GM08714 (cell line): Measurements from ENCODE around the gene SLC35D3.
"Not testable (repeated sequence)": the region's sequence is repeated elsewhere in the genome, so short reads cannot be mapped to it uniquely, and the experiment has no call there.

ENCODE experiments used
- H3K4me3 ChIP-seq: fragments of 200-500 bp; sonication (Bioruptor generic); 2 replicates; pipeline ENCODE4 v1.5.1; 2014; ENCODE audit warnings: mild to moderate bottlenecking, low read length, inconsistent platforms
- ZNF274 ChIP-seq: IDR thresholded peaks from 2 replicates; pipeline ENCODE4 v1.6.1; 2012; ENCODE audit warnings: mild to moderate bottlenecking, low read depth, low read length

The SLC35D3 gene

GRCh38 chr6:136914947-136915346, 7.2 kb upstream of the SLC35D3 start:
- no peak for TF ChIP-seq ZNF274
- H3K4me3 ChIP-seq: no peak overlapping the region

- no peak overlapping the region for H3K4me3 ChIP-seq
- TF ChIP-seq ZNF274: no peak
Observed at GRCh38 chr6:136918706-136919105, 3.4 kb upstream of the SLC35D3 start.

GRCh38 chr6:136920216-136920615, 1.9 kb upstream of the SLC35D3 start:
- no peak overlapping the region; the same call in 1 of the 2 replicates for H3K4me3 ChIP-seq
- TF ChIP-seq ZNF274: no peak

- TF ChIP-seq ZNF274: no peak
- H3K4me3 ChIP-seq: peak overlapping the region; percentile 72; the same call in 1 of the 2 replicates
Observed at GRCh38 chr6:136920671-136921380, 1.3 kb upstream of the SLC35D3 start.

GRCh38 chr6:136921381-136921935, 643 bp upstream of the SLC35D3 start:
- TF ChIP-seq ZNF274: no peak
- peak overlapping the region; percentile 72 for H3K4me3 ChIP-seq

GRCh38 chr6:136922685-136923006, 545 bp downstream of the SLC35D3 start:
- no peak for TF ChIP-seq ZNF274
- peak overlapping the region; percentile 72; the same call in 1 of the 2 replicates for H3K4me3 ChIP-seq

GRCh38 chr6:136923116-136923953, 1.2 kb downstream of the SLC35D3 start:
- peak overlapping the region; percentile 8; the same call in 1 of the 2 replicates for H3K4me3 ChIP-seq
- no peak for TF ChIP-seq ZNF274

- no peak overlapping the region for H3K4me3 ChIP-seq
- TF ChIP-seq ZNF274: no peak
Observed at GRCh38 chr6:136923954-136924673, 2.0 kb downstream of the SLC35D3 start.

- TF ChIP-seq ZNF274: no peak
Observed at GRCh38 chr6:136926383-136926782, 4.3 kb downstream of the SLC35D3 start.

GRCh38 chr6:136927292-136927691, 5.2 kb downstream of the SLC35D3 start:
- no peak for TF ChIP-seq ZNF274
- no peak overlapping the region for H3K4me3 ChIP-seq

More at GRCh38 chr6:136926383-136926782, 4.3 kb downstream of the SLC35D3 start:
- no peak overlapping the region for H3K4me3 ChIP-seq

- H3K4me3 ChIP-seq: no peak overlapping the region
- TF ChIP-seq ZNF274: no peak
Observed at GRCh38 chr6:136930528-136930927, 8.4 kb downstream of the SLC35D3 start.

GRCh38 chr6:136932599-136932998, 10.5 kb downstream of the SLC35D3 start:
- H3K4me3 ChIP-seq: no peak overlapping the region
- no peak for TF ChIP-seq ZNF274

GRCh38 chr6:136945072-136945471, 23.0 kb downstream of the SLC35D3 start:
- no peak for TF ChIP-seq ZNF274
- H3K4me3 ChIP-seq: no peak overlapping the region

- no peak overlapping the region for H3K4me3 ChIP-seq
- no peak for TF ChIP-seq ZNF274
Observed at GRCh38 chr6:136945711-136946121, 23.6 kb downstream of the SLC35D3 start.

GRCh38 chr6:136947037-136947436, 24.9 kb downstream of the SLC35D3 start:
- H3K4me3 ChIP-seq: no peak overlapping the region
- TF ChIP-seq ZNF274: no peak

GRCh38 chr6:136949957-136950356, 27.9 kb downstream of the SLC35D3 start:
- H3K4me3 ChIP-seq: not testable (repeated sequence)
